Activated CD4-positive, alpha-beta T cell treated with anti-CD3 and anti-CD28 coated beads, Interleukin-2, amount 10 ng/mL, durations not matched to agents 7 days and 5 days (primary cell): ENCODE results near the gene CACNA1A. TPM values are rescaled to one million over a fixed set of nuclear protein-coding genes. Genes with fewer than 3 reads are reported as not detected.
"Not testable (repeated sequence)": the region's sequence is repeated elsewhere in the genome, so short reads cannot be mapped to it uniquely, and the experiment has no call there.

ENCODE experiments used
- CTCF ChIA-PET: fragments of 350-600 bp; sonication (Branson Sonifier 250); formaldehyde crosslinking; loops from one replicate; lab custom pipeline; 2021; ENCODE audit warnings: antibody characterized with exemption; lab: Charles Lee
- POLR2A ChIA-PET: fragments of 350-600 bp; sonication (Branson Sonifier 250); formaldehyde crosslinking; loops from one replicate; lab custom pipeline; 2021; ENCODE audit warnings: antibody characterized with exemption; lab: Charles Lee
- DNase-seq: peaks from one replicate; pipeline ENCODE4 v3.0.0-alpha.2; 2020
- H3K27ac Mint-ChIP-seq: one replicate; pipeline ENCODE4 v1.8.0; 2021; ENCODE audit warnings: mild to moderate bottlenecking, moderate library complexity, mixed read lengths
- H3K27me3 Mint-ChIP-seq: one replicate; pipeline ENCODE4 v1.8.0; 2021; ENCODE audit warnings: mixed read lengths
- H3K36me3 Mint-ChIP-seq: one replicate; pipeline ENCODE4 v1.8.0; 2021; ENCODE audit warnings: low read depth, mixed read lengths
- H3K4me1 Mint-ChIP-seq: one replicate; pipeline ENCODE4 v1.8.0; 2021; ENCODE audit warnings: mixed read lengths
- H3K4me3 Mint-ChIP-seq: one replicate; pipeline ENCODE4 v1.8.0; 2021; ENCODE audit warnings: mild to moderate bottlenecking, moderate library complexity, mixed read lengths
- H3K9me3 Mint-ChIP-seq: one replicate; pipeline ENCODE4 v1.8.0; 2021; ENCODE audit warnings: mixed read lengths
- total RNA-seq, 2 experiments: library from RNA; stranded (reverse); gene quantifications; one replicate each; pipeline ENCODE4 v1.2.3, GENCODE V29; 2021

CACNA1A gene
- total RNA-seq, 2 experiments from 2014 or later, result 0.82 to 1.3 TPM

DNA sequence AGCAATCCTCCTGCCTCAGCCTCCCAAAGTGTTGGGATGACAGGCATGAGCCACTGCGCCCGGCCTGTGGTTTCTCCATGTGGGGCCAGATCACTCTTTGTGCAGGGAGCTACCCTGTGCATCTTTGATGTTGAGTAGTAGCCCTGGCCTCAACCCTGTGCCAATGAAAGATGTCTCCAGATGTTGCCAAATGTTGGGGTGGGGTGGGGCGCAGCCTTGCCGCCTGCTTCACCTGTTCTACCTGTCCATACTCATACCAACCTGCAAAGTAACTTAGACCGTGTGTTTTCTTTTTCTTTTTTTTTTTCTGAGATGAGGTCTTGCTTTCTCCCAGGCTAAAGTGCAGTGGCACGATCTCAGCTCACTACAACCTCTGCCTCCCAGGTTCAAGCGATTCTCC is 335.1 kb downstream of the CACNA1A start:
- Mint-ChIP-seq H3K27me3 (no peaks in the 10 kb centered on the region), H3K9me3 (no peaks in the 10 kb centered on the region), H3K4me1 (peaks cover 73% of the 10 kb centered on the region), H3K27ac (peak overlapping the region; percentile 98), H3K4me3 (no peak overlapping the region), H3K36me3 (peaks cover 30% of the 10 kb centered on the region)
- POLR2A ChIA-PET, result interaction anchor here (0.7 kb wide), 1 partner anchor 90 kb away, joined by 6 read pairs; no protein-coding TSS in a partner anchor
- no peak for DNase-seq
- CTCF ChIA-PET, result interaction anchor here (0.9 to 2.0 kb wide), 5 partner anchors 10 to 38 kb away, joined by 3 to 13 read pairs (median 4); no protein-coding TSS in a partner anchor

DNA sequence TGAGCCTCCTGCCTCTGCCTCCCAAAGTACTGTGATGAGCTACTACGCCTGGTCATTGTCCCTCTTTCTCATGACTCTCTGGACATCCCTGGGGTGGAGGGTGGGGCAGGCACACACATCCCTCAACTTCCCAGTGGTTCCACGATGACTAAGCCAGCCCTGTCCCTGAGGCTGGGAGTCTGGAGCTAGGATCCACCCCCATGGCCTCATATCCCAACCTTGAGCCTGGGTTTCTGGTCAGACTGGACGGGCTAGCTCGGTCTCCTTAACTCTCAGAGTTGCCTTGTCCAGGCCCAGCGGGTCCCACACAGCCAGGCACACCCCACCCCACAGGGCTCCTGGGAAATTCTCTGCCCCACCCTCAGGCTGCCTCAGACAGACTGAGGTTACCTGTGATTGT is 336.5 kb downstream of the CACNA1A start:
- POLR2A ChIA-PET, result no interaction called here
- CTCF ChIA-PET, result interaction anchor here (0.6 to 2.0 kb wide), 8 partner anchors 8 to 685 kb away, joined by 3 to 13 read pairs (median 3); no protein-coding TSS in a partner anchor
- no peak overlapping the region for H3K4me3 Mint-ChIP-seq
- peaks cover 84% of the 10 kb centered on the region for H3K4me1 Mint-ChIP-seq
- H3K27ac Mint-ChIP-seq, result peak overlapping the region; percentile 98
- H3K27me3 Mint-ChIP-seq, result no peaks in the 10 kb centered on the region
- no peak for DNase-seq
- H3K36me3 Mint-ChIP-seq, result peaks cover 30% of the 10 kb centered on the region
- H3K9me3 Mint-ChIP-seq, result no peaks in the 10 kb centered on the region

DNA sequence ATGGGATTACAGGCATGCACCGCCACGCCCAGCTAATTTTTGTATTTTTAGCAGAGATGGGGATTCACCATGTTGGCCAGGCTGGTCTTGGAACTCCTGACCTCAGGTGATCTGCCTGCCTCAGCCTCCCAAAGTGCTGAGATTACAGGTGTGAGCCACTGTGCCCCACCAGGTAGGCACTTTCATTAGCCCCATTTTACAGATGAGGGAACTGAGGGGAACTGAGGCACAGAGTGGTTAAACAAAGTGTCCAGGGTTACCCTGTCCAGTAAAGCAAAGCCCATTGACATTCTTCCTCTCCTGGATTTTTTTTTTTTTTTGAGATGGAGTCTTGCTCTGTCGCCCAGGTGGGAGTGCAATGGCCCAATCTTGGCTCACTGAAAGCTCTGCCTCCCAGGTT is 340.1 kb downstream of the CACNA1A start:
- peak overlapping the region; percentile 98 for H3K27ac Mint-ChIP-seq
- H3K36me3 Mint-ChIP-seq, result peaks cover 13% of the 10 kb centered on the region
- CTCF ChIA-PET, result interaction anchor here (2.6 kb wide), 1 partner anchor 9 kb away, joined by 11 read pairs; no protein-coding TSS in a partner anchor
- H3K4me1 Mint-ChIP-seq, result peaks cover 79% of the 10 kb centered on the region
- DNase-seq, POLR2A ChIA-PET, H3K9me3 Mint-ChIP-seq, H3K4me3 Mint-ChIP-seq, H3K27me3 Mint-ChIP-seq: not testable (repeated sequence)

DNA sequence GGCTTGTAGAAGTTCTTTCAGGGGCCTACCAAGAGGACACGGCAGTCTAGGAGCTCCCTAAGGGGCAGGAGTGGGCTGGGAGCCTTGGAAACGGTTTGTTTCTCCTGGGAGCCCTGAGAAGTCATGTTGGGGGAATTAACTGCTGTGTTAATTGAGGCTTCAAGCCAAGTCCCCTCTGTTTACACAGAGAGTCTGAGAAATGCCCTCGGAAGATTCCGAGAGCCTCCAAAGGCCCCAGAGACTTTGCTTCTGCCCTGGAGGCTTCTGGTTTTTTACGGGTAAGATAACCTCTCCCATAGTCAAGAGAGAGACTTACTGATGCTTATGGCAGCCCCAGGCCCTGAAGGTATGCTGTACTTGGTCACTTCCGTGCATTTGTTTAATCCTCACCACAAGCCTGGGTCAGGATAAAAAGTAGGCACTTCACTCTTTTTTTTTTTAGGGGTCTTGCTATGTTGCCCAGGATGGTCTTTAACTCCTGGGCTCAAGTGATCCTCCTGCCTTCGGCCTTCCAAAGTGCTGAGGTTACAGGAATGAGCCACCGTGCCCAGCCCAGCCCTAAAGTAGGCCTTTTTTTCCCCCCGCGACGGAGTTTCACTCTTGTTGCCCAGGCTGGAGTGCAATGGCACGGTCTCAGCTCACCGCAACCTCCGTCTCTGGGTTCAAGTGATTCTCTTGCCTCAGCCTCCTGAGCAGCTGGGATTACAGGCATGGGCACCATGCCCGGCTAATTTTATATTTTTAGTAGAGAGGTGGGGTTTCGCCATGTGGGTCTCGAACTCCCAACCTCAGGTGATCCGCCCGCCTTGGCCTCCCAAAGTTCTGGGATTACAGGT is 340.9 kb downstream of the CACNA1A start:
- H3K9me3 Mint-ChIP-seq, result no peaks in the 10 kb centered on the region
- no peaks in the 10 kb centered on the region for H3K27me3 Mint-ChIP-seq
- peaks cover 13% of the 10 kb centered on the region for H3K36me3 Mint-ChIP-seq
- peak overlapping the region; percentile 98 for H3K27ac Mint-ChIP-seq
- H3K4me3 Mint-ChIP-seq, result peak overlapping the region; percentile 91
- CTCF ChIA-PET, result interaction anchor here (2.2 to 3.0 kb wide), 2 partner anchors 13 to 15 kb away, joined by 5 to 11 read pairs; partner anchors contain the start of genes IER2 and STX10
- DNase-seq, result no peak
- peaks cover 76% of the 10 kb centered on the region for H3K4me1 Mint-ChIP-seq
- POLR2A ChIA-PET, result interaction anchor here (1.3 kb wide), 1 partner anchor 13 kb away, joined by 3 read pairs; no protein-coding TSS in a partner anchor

DNA sequence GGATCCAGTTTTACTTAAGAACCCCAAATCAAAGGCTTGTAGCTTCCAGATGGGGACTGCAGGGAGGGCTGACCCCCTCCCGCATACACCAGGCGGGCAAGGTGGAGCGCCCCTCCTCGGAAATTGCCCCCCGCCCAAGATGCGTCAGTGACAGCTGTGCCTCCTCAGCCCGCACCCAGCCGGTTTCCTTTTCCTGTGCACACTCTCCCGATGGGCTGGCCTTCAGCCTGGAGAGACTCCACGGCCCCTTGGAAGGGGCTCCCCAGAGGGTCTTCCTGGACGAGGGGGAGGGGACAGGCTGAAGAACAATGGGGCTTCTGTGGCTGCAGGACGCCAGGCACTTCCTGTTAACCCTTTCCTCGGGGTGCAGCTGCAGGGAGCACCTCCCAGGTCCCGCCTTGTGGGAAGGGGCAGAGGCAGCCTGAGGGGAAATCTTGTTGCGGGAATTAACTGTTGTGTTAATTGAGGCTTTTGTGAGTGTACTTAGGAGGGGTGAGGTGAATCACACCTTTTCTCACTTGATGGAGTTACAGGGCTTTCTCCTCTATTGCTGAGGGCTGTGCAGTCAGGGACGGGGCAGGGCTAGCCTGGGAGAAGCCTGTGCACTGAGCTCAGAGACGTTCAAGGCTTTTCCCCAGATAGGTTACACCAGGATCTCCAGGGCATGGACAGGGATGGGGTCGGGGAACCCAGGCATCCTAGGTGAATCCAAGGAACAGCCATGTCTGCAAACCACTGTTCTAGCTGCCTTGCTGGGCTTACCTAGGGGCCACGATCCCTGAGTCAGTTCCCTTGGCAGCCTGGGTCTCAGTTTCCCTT is 341.7 kb downstream of the CACNA1A start:
- H3K4me1 Mint-ChIP-seq, result peaks cover 74% of the 10 kb centered on the region
- H3K4me3 Mint-ChIP-seq, result peak overlapping the region; percentile 91
- no peaks in the 10 kb centered on the region for H3K27me3 Mint-ChIP-seq
- H3K9me3 Mint-ChIP-seq, result no peaks in the 10 kb centered on the region
- H3K27ac Mint-ChIP-seq, result peak overlapping the region; percentile 98
- H3K36me3 Mint-ChIP-seq, result peaks cover 11% of the 10 kb centered on the region
- POLR2A ChIA-PET, result interaction anchor here (1.2 to 1.3 kb wide), 2 partner anchors 9 to 12 kb away, joined by 3 to 7 read pairs; no protein-coding TSS in a partner anchor
- DNase-seq, result peak; percentile 56
- CTCF ChIA-PET, result interaction anchor here (1.6 to 3.0 kb wide), 3 partner anchors 10 to 14 kb away, joined by 5 to 11 read pairs (median 7); partner anchors contain the start of genes IER2 and STX10

DNA sequence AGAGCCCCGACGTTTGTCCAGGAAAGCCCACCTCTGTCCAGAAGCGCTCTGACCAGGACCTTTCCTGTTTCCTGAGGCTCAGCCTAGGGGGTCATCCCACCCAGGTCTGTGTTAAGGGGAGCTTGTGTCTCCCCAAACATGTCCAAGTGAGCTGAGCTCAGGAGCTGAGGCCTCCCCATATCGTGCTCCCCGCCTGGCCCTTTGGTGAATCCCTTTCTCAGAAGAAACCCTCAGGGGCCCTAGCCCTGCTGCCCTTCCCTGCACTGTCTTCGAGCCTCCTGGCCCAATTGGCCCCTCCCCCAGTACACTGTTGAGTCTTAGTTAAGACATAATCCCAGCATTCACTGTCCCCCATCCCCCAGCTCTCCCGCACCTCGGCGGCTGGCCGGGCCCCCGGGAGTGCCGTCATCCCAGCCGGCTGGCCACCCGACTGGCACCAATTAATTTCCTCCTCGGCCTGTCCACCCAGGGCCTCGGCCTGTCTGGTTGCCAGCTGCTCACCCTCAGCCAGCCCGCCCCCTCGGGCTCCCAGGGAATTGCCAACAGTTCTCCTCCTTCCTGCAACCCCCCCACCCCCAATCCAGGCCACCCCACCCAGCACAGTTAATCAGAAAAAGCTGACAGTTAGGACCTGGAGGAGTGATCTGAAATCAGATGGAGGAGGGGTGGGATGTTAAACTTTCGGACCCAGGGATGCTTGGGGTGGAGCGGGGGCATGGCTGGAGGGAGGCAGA is 342.5 kb downstream of the CACNA1A start:
- no peaks in the 10 kb centered on the region for H3K9me3 Mint-ChIP-seq
- H3K27ac Mint-ChIP-seq, result peak overlapping the region; percentile 98
- peaks cover 8% of the 10 kb centered on the region for H3K36me3 Mint-ChIP-seq
- peak overlapping the region; percentile 91 for H3K4me3 Mint-ChIP-seq
- CTCF ChIA-PET, result interaction anchor here (1.1 to 3.0 kb wide), 4 partner anchors 9 to 69 kb away, joined by 3 to 11 read pairs (median 6); partner anchors contain the start of genes IER2 and STX10
- H3K27me3 Mint-ChIP-seq, result no peaks in the 10 kb centered on the region
- POLR2A ChIA-PET, result interaction anchor here (1.2 to 1.3 kb wide), 3 partner anchors 9 to 12 kb away, joined by 3 to 7 read pairs (median 4); no protein-coding TSS in a partner anchor
- DNase-seq, result peak; percentile 58
- peaks cover 69% of the 10 kb centered on the region for H3K4me1 Mint-ChIP-seq

DNA sequence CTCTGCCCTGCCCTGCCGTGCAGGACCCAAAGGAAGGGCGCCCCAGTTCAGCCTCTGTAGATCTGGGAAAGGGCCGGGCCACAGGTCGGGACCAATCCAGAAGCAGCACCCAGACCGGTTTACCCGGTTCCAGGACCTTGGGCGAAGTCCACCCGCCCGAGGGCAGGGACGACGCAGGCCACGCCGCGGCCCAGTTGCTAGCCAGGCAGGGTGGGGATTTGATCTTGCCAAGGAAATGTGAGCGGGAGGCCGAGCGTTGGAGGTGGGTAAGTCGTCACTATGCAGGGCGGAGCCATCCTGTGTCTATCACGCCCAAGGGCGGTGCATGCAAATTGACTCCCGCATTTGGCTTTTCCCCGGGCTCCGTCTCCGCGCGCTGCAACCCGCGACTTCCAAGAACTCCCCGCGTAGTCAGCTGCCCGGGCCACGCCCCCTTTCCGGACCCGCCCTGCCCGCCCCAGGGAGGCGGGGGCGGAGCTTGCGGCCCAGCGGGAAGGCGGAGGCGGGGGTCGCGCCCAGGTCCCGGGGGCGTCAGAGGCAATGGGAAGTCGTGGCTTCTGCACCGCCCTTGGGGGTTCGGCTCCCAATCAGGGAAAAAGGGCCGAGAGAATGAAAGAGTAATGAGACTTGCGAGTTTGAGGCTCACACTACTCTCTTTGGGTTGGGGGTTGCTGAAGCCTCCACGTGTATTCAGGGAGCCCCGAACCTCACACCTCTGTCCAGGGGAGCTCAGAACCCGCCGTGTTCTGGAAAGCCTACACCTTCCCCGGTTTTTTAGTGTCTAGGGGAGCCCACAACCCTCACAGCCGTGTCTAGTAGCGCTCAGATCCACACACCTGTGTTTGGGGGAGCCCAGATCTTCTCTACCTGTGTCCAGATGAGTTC is 343.3 kb downstream of the CACNA1A start:
- ChIA-PET POLR2A (interaction anchor here (0.6 to 1.3 kb wide), 3 partner anchors 8 to 291 kb away, joined by 3 to 7 read pairs (median 4); no protein-coding TSS in a partner anchor), CTCF (interaction anchor here (1.1 to 3.0 kb wide), 5 partner anchors 8 to 69 kb away, joined by 3 to 11 read pairs (median 5); partner anchors contain the start of genes IER2 and STX10)
- Mint-ChIP-seq H3K36me3 (peaks cover 14% of the 10 kb centered on the region), H3K9me3 (no peaks in the 10 kb centered on the region), H3K27me3 (no peaks in the 10 kb centered on the region), H3K4me1 (peaks cover 68% of the 10 kb centered on the region), H3K27ac (peak overlapping the region; percentile 98), H3K4me3 (peak overlapping the region; percentile 91)
- DNase-seq, result peak; percentile 94

DNA sequence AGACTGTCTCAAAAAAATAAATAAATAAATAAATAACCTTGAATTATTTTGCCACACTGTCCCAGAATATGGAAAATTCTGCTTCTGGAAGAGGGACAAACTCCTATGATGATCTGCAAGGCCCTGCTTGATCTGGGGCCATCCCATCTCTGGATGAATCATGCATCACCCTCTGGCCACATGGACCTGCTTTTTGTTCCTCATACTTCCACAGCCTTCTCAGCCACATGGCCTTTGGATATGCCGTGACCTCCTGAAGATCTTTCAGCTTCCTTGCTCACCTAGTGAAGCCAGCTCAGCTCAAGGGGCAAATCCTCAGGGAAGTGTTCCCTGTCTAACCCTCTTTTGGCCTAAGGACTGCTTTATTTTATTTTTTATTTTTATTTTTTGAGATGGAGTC is 345.7 kb downstream of the CACNA1A start:
- ChIA-PET CTCF (no interaction called here), POLR2A (no interaction called here)
- Mint-ChIP-seq H3K4me1 (peaks cover 67% of the 10 kb centered on the region), H3K36me3 (peaks cover 13% of the 10 kb centered on the region), H3K27ac (no peak overlapping the region), H3K9me3 (no peaks in the 10 kb centered on the region), H3K4me3 (peak overlapping the region; percentile 43), H3K27me3 (no peaks in the 10 kb centered on the region)
- DNase-seq, result no peak

DNA sequence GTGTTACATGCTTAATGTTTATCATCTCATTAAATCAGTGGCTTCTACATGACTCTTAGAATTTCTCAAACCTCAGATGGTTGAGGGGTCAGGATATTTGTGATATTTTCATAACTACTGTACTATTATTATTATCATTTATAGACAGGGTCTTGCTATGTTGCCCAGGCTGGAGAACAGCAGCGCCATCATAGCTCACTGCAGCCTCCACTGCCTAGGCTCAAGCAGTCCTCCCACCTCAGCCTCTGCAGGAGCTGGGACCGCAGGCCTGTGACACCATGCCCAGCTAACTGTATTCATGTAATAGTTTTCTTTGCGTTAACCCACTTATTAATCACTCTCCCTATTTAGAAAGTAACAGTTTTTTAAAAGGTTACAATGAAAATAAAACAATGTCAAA is 346.6 kb downstream of the CACNA1A start:
- ChIA-PET POLR2A (no interaction called here), CTCF (no interaction called here)
- DNase-seq, result no peak
- Mint-ChIP-seq H3K27ac (peak overlapping the region; percentile 48), H3K27me3 (no peaks in the 10 kb centered on the region), H3K4me3 (no peak overlapping the region), H3K4me1 (peaks cover 59% of the 10 kb centered on the region), H3K9me3 (no peaks in the 10 kb centered on the region), H3K36me3 (peaks cover 20% of the 10 kb centered on the region)
